ENCODE data around the gene F7.
"Not testable (repeated sequence)": the region's sequence is repeated elsewhere in the genome, so short reads cannot be mapped to it uniquely, and the experiment has no call there.

F7 gene

GRCh38 chr13:113072376-113072775 lies 33.2 kb upstream of the F7 start:
- no peak for DNase-seq

- no peak for DNase-seq
Observed at GRCh38 chr13:113073942-113074341, 31.6 kb upstream of the F7 start.

GRCh38 chr13:113074401-113074800 lies 31.2 kb upstream of the F7 start:
- DNase-seq = no peak

- DNase-seq = no peak
Observed at GRCh38 chr13:113074876-113075275, 30.7 kb upstream of the F7 start.

- no peak for DNase-seq
Observed at GRCh38 chr13:113075711-113076110, 29.9 kb upstream of the F7 start.

GRCh38 chr13:113076681-113077401 lies 28.8 kb upstream of the F7 start:
- DNase-seq = no peak

GRCh38 chr13:113077566-113077952 lies 28.0 kb upstream of the F7 start:
- no peak for DNase-seq

GRCh38 chr13:113077953-113078901 lies 27.4 kb upstream of the F7 start:
- no peak for DNase-seq

GRCh38 chr13:113078902-113079780 lies 26.4 kb upstream of the F7 start:
- peak; percentile 31 for DNase-seq

- not testable (repeated sequence) for DNase-seq
Observed at GRCh38 chr13:113079781-113080080, 25.9 kb upstream of the F7 start.

GRCh38 chr13:113080361-113080831 lies 25.2 kb upstream of the F7 start:
- no peak for DNase-seq

GRCh38 chr13:113080901-113081521 lies 24.6 kb upstream of the F7 start:
- no peak for DNase-seq

- no peak for DNase-seq
Observed at GRCh38 chr13:113082198-113083021, 23.2 kb upstream of the F7 start.

GRCh38 chr13:113083022-113083373 lies 22.6 kb upstream of the F7 start:
- DNase-seq = no peak

GRCh38 chr13:113083402-113084061 lies 22.1 kb upstream of the F7 start:
- no peak for DNase-seq

- DNase-seq = no peak
Observed at GRCh38 chr13:113084094-113084942, 21.3 kb upstream of the F7 start.

- no peak for DNase-seq
Observed at GRCh38 chr13:113084943-113085540, 20.5 kb upstream of the F7 start.

GRCh38 chr13:113086031-113086750 lies 19.4 kb upstream of the F7 start:
- no peak for DNase-seq

All from right kidney (tissue), 1 donor.